ENCODE results near the gene NSRP1.

GRCh38 chr17:30219833-30220232 is 103.2 kb downstream of the NSRP1 start:
- TF ChIP-seq CTCF (optimal IDR thresholded peaks at IDR 0.05 in 1 of 3, IDR thresholded peaks at IDR 0.05 in 1 of 3, conservative IDR thresholded peaks at IDR 0.05 in 1 of 3; ENCODE audit: extremely low read depth in 1 of 3, insufficient read depth in 2 of 3, low read length in 3 of 3) (no peak), EZH2 (IDR thresholded peaks at IDR 0.05; ENCODE audit: low read length) (no peak)

Measured in keratinocyte (primary cell).